Measurements from ENCODE around the gene GLT1D1.

DNA sequence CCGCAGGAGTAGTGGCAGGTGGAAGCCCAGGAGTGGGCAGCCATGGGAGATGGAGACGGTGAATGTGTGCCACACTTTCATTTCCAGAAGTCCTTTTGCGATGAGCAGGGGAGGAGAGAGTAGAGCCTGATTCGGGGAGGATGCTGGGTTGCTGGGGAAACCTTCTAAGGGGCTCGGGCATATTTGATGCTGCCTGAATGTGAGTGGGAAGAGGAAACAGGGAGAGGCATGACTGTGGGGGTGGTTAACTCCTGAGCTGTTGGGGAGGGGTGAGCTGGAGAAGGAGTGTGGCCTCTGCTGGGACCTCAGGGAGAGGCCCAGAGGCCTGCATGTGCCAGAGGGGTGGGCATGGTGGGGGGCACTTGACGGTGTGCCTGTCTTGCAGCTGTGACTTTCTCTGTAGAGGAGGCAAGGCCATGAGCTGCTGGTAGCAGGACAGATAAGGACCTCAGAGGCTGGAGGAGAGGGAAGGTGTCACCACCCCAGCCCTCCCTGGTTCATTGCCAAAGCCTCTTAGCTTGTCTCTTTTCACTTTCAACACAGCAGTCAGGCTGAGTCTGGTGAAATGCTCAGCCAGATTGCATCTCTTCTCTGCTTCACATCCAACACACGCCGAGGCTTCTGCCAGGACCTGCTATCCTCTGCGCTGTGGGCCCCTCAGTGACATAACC lies 11.4 kb downstream of the GLT1D1 start:
- TF ChIP-seq POLR2A (IDR thresholded peaks at IDR 0.05): no peak
- TF ChIP-seq, protein P1, sequence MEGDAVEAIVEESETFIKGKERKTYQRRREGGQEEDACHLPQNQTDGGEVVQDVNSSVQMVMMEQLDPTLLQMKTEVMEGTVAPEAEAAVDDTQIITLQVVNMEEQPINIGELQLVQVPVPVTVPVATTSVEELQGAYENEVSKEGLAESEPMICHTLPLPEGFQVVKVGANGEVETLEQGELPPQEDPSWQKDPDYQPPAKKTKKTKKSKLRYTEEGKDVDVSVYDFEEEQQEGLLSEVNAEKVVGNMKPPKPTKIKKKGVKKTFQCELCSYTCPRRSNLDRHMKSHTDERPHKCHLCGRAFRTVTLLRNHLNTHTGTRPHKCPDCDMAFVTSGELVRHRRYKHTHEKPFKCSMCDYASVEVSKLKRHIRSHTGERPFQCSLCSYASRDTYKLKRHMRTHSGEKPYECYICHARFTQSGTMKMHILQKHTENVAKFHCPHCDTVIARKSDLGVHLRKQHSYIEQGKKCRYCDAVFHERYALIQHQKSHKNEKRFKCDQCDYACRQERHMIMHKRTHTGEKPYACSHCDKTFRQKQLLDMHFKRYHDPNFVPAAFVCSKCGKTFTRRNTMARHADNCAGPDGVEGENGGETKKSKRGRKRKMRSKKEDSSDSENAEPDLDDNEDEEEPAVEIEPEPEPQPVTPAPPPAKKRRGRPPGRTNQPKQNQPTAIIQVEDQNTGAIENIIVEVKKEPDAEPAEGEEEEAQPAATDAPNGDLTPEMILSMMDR (IDR thresholded peaks at IDR 0.05): no peak

Measured in adrenal gland (tissue), 5 donors.